A549 (cell line): Measurements from ENCODE around the gene CNOT6. TPM values are rescaled to one million over a fixed set of nuclear protein-coding genes. Genes with fewer than 3 reads are reported as not detected.

Source experiments
- ATAC-seq, 2 experiments: fragments of 200-7000 bp in 1 of 2; fragments of >200 bp in 1 of 2; cut with Nextera tagmentation in 1 of 2; cut with Tn5 transposase in 1 of 2; 3 replicates each; pipeline versions ENCODE4 v1.8.0 to v1.9.1; 2018 to 2020; ENCODE audit warnings: mild to moderate bottlenecking in 1 of 2, moderate library complexity in 1 of 2
- CTCF ChIA-PET: fragments of 300-600 bp; sonication (Branson Sonifier 250); formaldehyde crosslinking; extraction: SDS; loops from one replicate; lab custom pipeline; 2021; ENCODE audit warnings: antibody characterized with exemption, inconsistent platforms; lab: Yijun Ruan, JAX
- POLR2A ChIA-PET: fragments of 350-600 bp; formaldehyde crosslinking; extraction: SDS; loops from one replicate; lab custom pipeline; 2021; ENCODE audit warnings: antibody characterized with exemption, inconsistent platforms; lab: Yijun Ruan, JAX
- DNase-seq, 2 experiments: peaks; one replicate each; pipeline versions ENCODE4 v3.0.0 to v3.0.0-alpha.2; 2011 to 2016; ENCODE audit warnings: low read depth in 1 of 2, low spot score in 1 of 2
- FAIRE-seq: peaks from 2 replicates; lab custom pipeline; 2011; peaks lifted over from hg19 to GRCh38; lab: Jason Lieb, UNC
- H3K27ac ChIP-seq, 2 experiments: fragments of >200 bp; sonication (Bioruptor Twin); formaldehyde crosslinking; 3 replicates each; pipeline ENCODE4 v1.5.1; 2016 to 2017
- H3K4me1 ChIP-seq: fragments of >200 bp; sonication (Bioruptor Twin); formaldehyde crosslinking; 3 replicates; pipeline ENCODE4 v1.6.1; 2016
- H3K4me2 ChIP-seq: fragments of >200 bp; sonication (Bioruptor Twin); formaldehyde crosslinking; 3 replicates; pipeline ENCODE4 v1.6.1; 2016
- H3K4me3 ChIP-seq: fragments of >200 bp; sonication (Bioruptor Twin); formaldehyde crosslinking; 3 replicates; pipeline ENCODE4 v1.5.1; 2016
- H3K9me3 ChIP-seq: fragments of >200 bp; sonication (Bioruptor Twin); formaldehyde crosslinking; 3 replicates; pipeline ENCODE4 v1.6.1; 2016
- ATOH8 ChIP-seq: fragments of 250-450 bp; sonication (Bioruptor Pico); IDR thresholded peaks from 2 replicates; pipeline ENCODE4 v1.5.0; 2020; ENCODE audit warnings: low read depth, mild to moderate bottlenecking, moderate library complexity
- CHD4 ChIP-seq: fragments of 200-600 bp; sonication (generic); IDR thresholded peaks from 2 replicates; pipeline ENCODE4 v1.6.1; 2016; ENCODE audit warnings: antibody characterized with exemption, mild to moderate bottlenecking, borderline replicate concordance
- EP300 ChIP-seq, 2 experiments: fragments of >200 bp; sonication (Bioruptor Twin); formaldehyde crosslinking; IDR thresholded peaks; 2 replicates in 1 of 2; 3 replicates in 1 of 2; pipeline ENCODE4 v1.6.1; 2016 to 2017
- ESRRA ChIP-seq: fragments of 150-350 bp; IDR thresholded peaks from 2 replicates; pipeline ENCODE4 v1.6.1; 2014; ENCODE audit warnings: mild to moderate bottlenecking, low read length, borderline replicate concordance
- FOXS1 ChIP-seq: fragments of 250-450 bp; sonication (Bioruptor Pico); IDR thresholded peaks from 2 replicates; pipeline ENCODE4 v1.5.0; 2020; ENCODE audit warnings: mild to moderate bottlenecking, moderate library complexity
- GATA3 ChIP-seq: IDR thresholded peaks from 2 replicates; pipeline ENCODE4 v1.6.1; 2012; ENCODE audit warnings: borderline replicate concordance
- HDAC2 ChIP-seq: fragments of 200-600 bp; sonication (generic); IDR thresholded peaks from 2 replicates; pipeline ENCODE4 v1.6.1; 2016
- HEYL ChIP-seq: fragments of 250-450 bp; sonication (Bioruptor Pico); IDR thresholded peaks from 2 replicates; pipeline ENCODE4 v1.8.0; 2021; ENCODE audit warnings: mild to moderate bottlenecking, moderate library complexity
- HOXB5 ChIP-seq: fragments of 250-450 bp; sonication (Bioruptor Pico); IDR thresholded peaks from 2 replicates; pipeline ENCODE4 v1.5.0; 2020; ENCODE audit warnings: mild to moderate bottlenecking, moderate library complexity
- JUN ChIP-seq, 2 experiments: fragments of >200 bp; sonication (Bioruptor Twin); formaldehyde crosslinking; IDR thresholded peaks; 2 replicates in 1 of 2; 3 replicates in 1 of 2; pipeline ENCODE4 v1.6.1; 2016 to 2017
- JUNB ChIP-seq: fragments of >200 bp; sonication (Bioruptor Twin); formaldehyde crosslinking; IDR thresholded peaks from 2 replicates; pipeline ENCODE4 v1.6.1; 2016
- MAFK ChIP-seq: fragments of 450-650 bp; IDR thresholded peaks from 2 replicates; pipeline ENCODE4 v1.6.1; 2014; ENCODE audit not compliant: partially characterized antibody
- MAZ ChIP-seq: fragments of 150-350 bp; IDR thresholded peaks from 2 replicates; pipeline ENCODE4 v1.6.1; 2014; ENCODE audit warnings: antibody characterized with exemption, low read depth, low read length, borderline replicate concordance
- MYC ChIP-seq: IDR thresholded peaks from 2 replicates; pipeline ENCODE4 v1.6.1; 2012; ENCODE audit warnings: mild to moderate bottlenecking, inconsistent platforms, low read length, improper control_type of control experiment, borderline replicate concordance
- NFE2L2 ChIP-seq: fragments of 150-350 bp; conservative IDR thresholded peaks from 2 replicates; pipeline ENCODE4 v1.6.1; 2014; ENCODE audit warnings: low read length
- NPAS2 ChIP-seq: fragments of 250-450 bp; sonication (Bioruptor Pico); IDR thresholded peaks from 2 replicates; pipeline ENCODE4 v1.8.0; 2022; ENCODE audit warnings: mild to moderate bottlenecking, moderate library complexity, borderline replicate concordance
- POLR2A ChIP-seq: IDR thresholded peaks from 2 replicates; pipeline ENCODE4 v1.6.1; 2012; ENCODE audit warnings: mild to moderate bottlenecking, low read length
- POLR2AphosphoS2 ChIP-seq: conservative IDR thresholded peaks from 2 replicates; pipeline ENCODE4 v1.6.1; 2012; ENCODE audit warnings: low read length, improper control_type of control experiment, inconsistent platforms
- RARB ChIP-seq: fragments of 250-450 bp; sonication (Bioruptor Pico); IDR thresholded peaks from 2 replicates; pipeline ENCODE4 v1.8.0; 2021; ENCODE audit warnings: mild to moderate bottlenecking, moderate library complexity
- REST ChIP-seq: fragments of 200-600 bp; sonication (generic); IDR thresholded peaks from 2 replicates; pipeline ENCODE4 v1.6.1; 2016; ENCODE audit warnings: antibody characterized with exemption, mild to moderate bottlenecking, moderate library complexity
- RFX5 ChIP-seq: fragments of 450-650 bp; IDR thresholded peaks from 2 replicates; pipeline ENCODE4 v1.7.1; 2014; ENCODE audit warnings: antibody characterized with exemption, mild to moderate bottlenecking, moderate library complexity
- RNF2 ChIP-seq: fragments of 200-600 bp; sonication (generic); IDR thresholded peaks from 2 replicates; pipeline ENCODE4 v1.6.1; 2016; ENCODE audit warnings: low read depth, mild to moderate bottlenecking, antibody characterized with exemption, moderate library complexity, borderline replicate concordance
- SMC3 ChIP-seq: fragments of >200 bp; sonication (Bioruptor Twin); formaldehyde crosslinking; IDR thresholded peaks from 3 replicates; pipeline ENCODE4 v1.6.1; 2018; ENCODE audit warnings: inconsistent platforms
- SREBF2 ChIP-seq: fragments of 450-650 bp; IDR thresholded peaks from 2 replicates; pipeline ENCODE4 v1.6.1; 2014; ENCODE audit warnings: mild to moderate bottlenecking, moderate library complexity
- TFCP2L1 ChIP-seq: fragments of 250-450 bp; sonication (Bioruptor Pico); IDR thresholded peaks from 2 replicates; pipeline ENCODE4 v1.5.0; 2021; ENCODE audit warnings: mild to moderate bottlenecking
- USF2 ChIP-seq: fragments of 450-650 bp; IDR thresholded peaks from 2 replicates; pipeline ENCODE4 v1.6.1; 2014; ENCODE audit warnings: antibody characterized with exemption
- ZFP36 ChIP-seq: fragments of 450-650 bp; IDR thresholded peaks from 2 replicates; pipeline ENCODE4 v1.6.1; 2014; ENCODE audit warnings: borderline replicate concordance; ENCODE audit not compliant: partially characterized antibody
- ZNF302 ChIP-seq: fragments of 250-450 bp; sonication (Bioruptor Pico); IDR thresholded peaks from 2 replicates; pipeline ENCODE4 v1.9.0; 2021; ENCODE audit warnings: inconsistent platforms, mild to moderate bottlenecking, moderate library complexity
- ZSCAN20 ChIP-seq: fragments of 250-450 bp; sonication (Bioruptor Pico); IDR thresholded peaks from 2 replicates; pipeline ENCODE4 v1.8.0; 2022; ENCODE audit warnings: mild to moderate bottlenecking, moderate library complexity
- WGBS: methylation state at CpG from one replicate; pipeline ENCODE4 v1.1.6; 2017; ENCODE audit errors: missing lambda C conversion rate; 5-methylcytosine and 5-hydroxymethylcytosine counted together
- polyA plus RNA-seq, 4 experiments: library from polyadenylated mRNA; depleted of rRNA in 3 of 4; stranded (reverse); fragments of >200 nt; fragmentation: RNase III in 1 of 4; extraction: RNeasy Plus Mini Kit Qiagen cat#74134 plus additional on column Dnase treatment in 1 of 4; gene quantifications; 2 replicates in 3 of 4; 3 replicates in 1 of 4; pipeline ENCODE4 v1.2.3, GENCODE V29; 2011 to 2017

Gene CNOT6
- polyA plus RNA-seq, 2 of the 4 experiments (the other 2 are of a cell fraction), result 18.2 to 28.5 TPM

- 32% methylated on average over 1 of the region's 1 CpG for WGBS
- ATAC-seq (no peak), FAIRE-seq (no peak), DNase-seq (no peak)
- TF ChIP-seq MAZ, result no peak
- no peak for TF ChIP-seq HDAC2
- TF ChIP-seq JUNB, result no peak
- no peak for TF ChIP-seq HEYL (CRISPR knock-in tag)
- TF ChIP-seq GATA3, result no peak
- TF ChIP-seq EP300 (IDR thresholded peaks at IDR 0.05), result no peak
- no peak for TF ChIP-seq MYC
- no peak for TF ChIP-seq RARB (CRISPR knock-in tag)
- TF ChIP-seq REST, result no peak
- no peak for TF ChIP-seq POLR2A
- TF ChIP-seq MAFK, result no peak
- TF ChIP-seq CHD4, result no peak
- no peak for TF ChIP-seq JUN (IDR thresholded peaks at IDR 0.05)
- TF ChIP-seq HOXB5 (CRISPR knock-in tag), result no peak
- no peak for TF ChIP-seq ZFP36
- TF ChIP-seq ZNF302 (CRISPR knock-in tag), result no peak
- no peak for TF ChIP-seq TFCP2L1 (CRISPR knock-in tag)
- TF ChIP-seq FOXS1 (CRISPR knock-in tag), result no peak
- no peak for TF ChIP-seq NPAS2
- H3K9me3 ChIP-seq, result no peaks in the 10 kb centered on the region
- H3K4me2 ChIP-seq, result no peak overlapping the region
- no peak overlapping the region for H3K27ac ChIP-seq
- H3K4me3 ChIP-seq, result no peak overlapping the region
- ChIA-PET CTCF (interaction anchor here (0.6 to 0.9 kb wide), 2 partner anchors 11 to 27 kb away, joined by 3 to 4 read pairs; no protein-coding TSS in a partner anchor), POLR2A (interaction anchor here (0.6 kb wide), 1 partner anchor 15 kb away, joined by 4 read pairs; no protein-coding TSS in a partner anchor)
- H3K4me1 ChIP-seq, result peaks cover 7% of the 10 kb centered on the region; the same call in 2 of the 3 replicates
These were observed 38.1 kb downstream of the CNOT6 start for GRCh38 chr5:180532268-180532667.

- no peak for FAIRE-seq
- DNase-seq, result no peak
- no peak for TF ChIP-seq SREBF2
- TF ChIP-seq RNF2, result no peak
- TF ChIP-seq POLR2AphosphoS2, result no peak
- TF ChIP-seq SMC3, result no peak
- TF ChIP-seq ATOH8 (CRISPR knock-in tag), result no peak
- TF ChIP-seq TFCP2L1 (CRISPR knock-in tag), result no peak
- no peak for TF ChIP-seq NFE2L2
- TF ChIP-seq USF2, result no peak
- no peak for TF ChIP-seq CHD4
- no peak for TF ChIP-seq RFX5
- no peak for TF ChIP-seq GATA3
- no peak for TF ChIP-seq ESRRA
- no peak for TF ChIP-seq RARB (CRISPR knock-in tag)
- no peak for TF ChIP-seq JUN (IDR thresholded peaks at IDR 0.05)
- no peak for TF ChIP-seq EP300 (IDR thresholded peaks at IDR 0.05)
- TF ChIP-seq ZSCAN20 (CRISPR knock-in tag), result no peak
- TF ChIP-seq REST, result no peak
These were observed 39.7 kb downstream of the CNOT6 start for GRCh38 chr5:180533845-180534244.

More at GRCh38 chr5:180533845-180534244, 39.7 kb downstream of the CNOT6 start:
- no peak overlapping the region for H3K4me3 ChIP-seq
- CTCF ChIA-PET, result interaction anchor here (0.6 kb wide), 1 partner anchor 79 kb away, joined by 3 read pairs; no protein-coding TSS in a partner anchor
- no peak overlapping the region for H3K27ac ChIP-seq
- 50% methylated on average over 1 of the region's 1 CpG for WGBS
- no peak for ATAC-seq
- no peak overlapping the region for H3K4me2 ChIP-seq
- no peaks in the 10 kb centered on the region for H3K9me3 ChIP-seq
- peaks cover 7% of the 10 kb centered on the region; the same call in 2 of the 3 replicates for H3K4me1 ChIP-seq
- POLR2A ChIA-PET, result no interaction called here
